Gastrocnemius medialis (tissue), 4 donors: ENCODE results near the gene ARL3. TPM values are rescaled to one million over a fixed set of nuclear protein-coding genes. Genes with fewer than 3 reads are reported as not detected.

ENCODE experiments used
- ATAC-seq, 2 donors: fragments of 150-250 bp; one replicate each; pipeline ENCODE4 v1.9.1; 2016
- DNase-seq, 2 donors: peaks; one replicate each; pipeline ENCODE4 v3.0.0-alpha.2; 2019
- H3K27ac ChIP-seq, 4 donors: fragments of 200-600 bp; sonication (generic); 1 replicate in 1 of 4; 2 replicates in 3 of 4; pipeline ENCODE4 v1.5.1; 2016 to 2018; ENCODE audit warnings: mild to moderate bottlenecking in 2 of 4, moderate library complexity in 1 of 4
- H3K27me3 ChIP-seq, 3 donors: fragments of 200-600 bp; sonication (generic) in 2 of 3; 1 replicate in 1 of 3; 2 replicates in 2 of 3; pipeline versions ENCODE4 v1.5.1 to v1.6.0; 2016 to 2019; ENCODE audit warnings: mild to moderate bottlenecking in 1 of 3, moderate library complexity in 1 of 3
- H3K36me3 ChIP-seq, 2 donors: fragments of 200-600 bp; sonication (generic) in 1 of 2; one replicate each; pipeline ENCODE4 v1.5.1; 2017 to 2018
- H3K4me1 ChIP-seq, 2 donors: fragments of 200-600 bp; sonication (generic) in 1 of 2; one replicate each; pipeline ENCODE4 v1.5.1; 2016 to 2017; ENCODE audit warnings: mild to moderate bottlenecking in 2 of 2
- H3K4me3 ChIP-seq, 4 donors: fragments of 200-600 bp; sonication (generic) in 3 of 4; 1 replicate in 1 of 4; 2 replicates in 3 of 4; pipeline ENCODE4 v1.5.1; 2016 to 2019; ENCODE audit warnings: mild to moderate bottlenecking in 2 of 4
- H3K9me3 ChIP-seq, 3 donors: fragments of 200-600 bp; sonication (generic) in 2 of 3; 1 replicate in 1 of 3; 2 replicates in 2 of 3; pipeline ENCODE4 v1.5.1; 2016 to 2019
- POLR2A ChIP-seq, 2 donors: fragments of 450-650 bp; IDR thresholded peaks; one replicate each; pipeline ENCODE4 v1.6.1; 2017; ENCODE audit warnings: antibody characterized with exemption in 2 of 2, mild to moderate bottlenecking in 2 of 2, moderate library complexity in 2 of 2
- in situ Hi-C, 4 donors: fragments of 200-750 bp; cut with MboI; loops; one replicate each; pipeline versions ENCODE4 v1.15.0 to v1.8.0; 2017; ENCODE audit warnings: low sequenced_read_pairs in 4 of 4
- intact Hi-C: fragments of 100-400 bp; cut with DNase I; formaldehyde crosslinking; loops from one replicate; pipeline ENCODE4 v1.15.1; 2023; ENCODE audit warnings: low total_unique reads
- total RNA-seq, 4 donors: library from RNA; depleted of rRNA; stranded (reverse); fragments of >200 nt; gene quantifications; one replicate each; pipeline versions ENCODE4 v1.1.0 to v1.2.3, GENCODE V29; 2016
- TF ChIP-seq, protein P1 (sequence below), 5 experiments: fragments of 450-650 bp in 3 of 5; fragments of 200-600 bp in 2 of 5; sonication (generic) in 2 of 5; IDR thresholded peaks in 4 of 5; conservative IDR thresholded peaks in 1 of 5; 1 replicate in 4 of 5; 2 replicates in 1 of 5; pipeline ENCODE4 v1.5.1; 2016 to 2019; ENCODE audit warnings: antibody characterized with exemption in 5 of 5, mild to moderate bottlenecking in 3 of 5, moderate library complexity in 3 of 5

ARL3 gene
- total RNA-seq, 4 donors from 2014 or later = 1.0 to 2.4 (median 1.5) TPM

DNA sequence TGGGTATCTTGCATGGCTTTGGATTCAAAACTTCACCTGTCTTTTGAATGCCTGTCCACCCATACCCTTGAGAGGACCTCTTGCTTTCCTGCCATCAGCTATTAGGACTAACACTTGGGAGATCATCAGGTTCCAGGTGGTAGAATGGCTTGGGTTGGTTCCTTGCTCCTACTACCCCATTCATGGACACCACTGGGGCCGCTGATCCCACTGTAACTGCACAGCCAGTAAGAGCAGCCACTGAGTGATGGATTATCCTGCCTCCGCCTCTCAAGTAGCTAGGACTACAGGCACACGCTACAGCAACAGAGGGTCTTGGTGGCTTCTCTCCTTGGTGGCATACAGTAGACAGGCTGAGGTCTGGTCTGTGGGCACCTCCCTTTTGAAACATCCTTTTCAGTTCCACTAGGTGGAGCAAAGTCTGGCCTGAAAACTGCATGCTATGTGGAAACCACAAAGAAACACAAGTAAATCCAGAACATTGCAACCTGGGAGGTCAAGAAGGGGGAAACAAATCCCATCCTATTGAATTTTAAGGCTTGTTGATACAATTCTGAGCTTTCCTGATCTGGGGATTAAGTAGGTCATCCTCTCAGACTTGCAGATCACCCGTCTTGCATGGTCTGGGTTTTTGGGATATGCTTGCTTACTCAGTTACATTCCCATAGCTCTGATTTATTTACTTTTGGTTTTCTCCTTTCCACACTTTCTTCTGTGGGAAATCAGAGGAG lies 38.9 kb upstream of the ARL3 start:
- TF ChIP-seq, protein P1, sequence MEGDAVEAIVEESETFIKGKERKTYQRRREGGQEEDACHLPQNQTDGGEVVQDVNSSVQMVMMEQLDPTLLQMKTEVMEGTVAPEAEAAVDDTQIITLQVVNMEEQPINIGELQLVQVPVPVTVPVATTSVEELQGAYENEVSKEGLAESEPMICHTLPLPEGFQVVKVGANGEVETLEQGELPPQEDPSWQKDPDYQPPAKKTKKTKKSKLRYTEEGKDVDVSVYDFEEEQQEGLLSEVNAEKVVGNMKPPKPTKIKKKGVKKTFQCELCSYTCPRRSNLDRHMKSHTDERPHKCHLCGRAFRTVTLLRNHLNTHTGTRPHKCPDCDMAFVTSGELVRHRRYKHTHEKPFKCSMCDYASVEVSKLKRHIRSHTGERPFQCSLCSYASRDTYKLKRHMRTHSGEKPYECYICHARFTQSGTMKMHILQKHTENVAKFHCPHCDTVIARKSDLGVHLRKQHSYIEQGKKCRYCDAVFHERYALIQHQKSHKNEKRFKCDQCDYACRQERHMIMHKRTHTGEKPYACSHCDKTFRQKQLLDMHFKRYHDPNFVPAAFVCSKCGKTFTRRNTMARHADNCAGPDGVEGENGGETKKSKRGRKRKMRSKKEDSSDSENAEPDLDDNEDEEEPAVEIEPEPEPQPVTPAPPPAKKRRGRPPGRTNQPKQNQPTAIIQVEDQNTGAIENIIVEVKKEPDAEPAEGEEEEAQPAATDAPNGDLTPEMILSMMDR (IDR thresholded peaks at IDR 0.05 in 4 of 5, conservative IDR thresholded peaks at IDR 0.05 in 1 of 5) = peak; percentile 44 to 66 (median 51)
- no peak for TF ChIP-seq POLR2A (IDR thresholded peaks at IDR 0.05)
- in situ Hi-C loops (no loop called here), intact Hi-C loops (loop anchor here (2.0 kb wide), 1 partner anchor 18 kb away; no protein-coding TSS in a partner anchor)
- peaks cover 29 to 30% of the 10 kb centered on the region in 2 donors for H3K4me1 ChIP-seq
- H3K27ac ChIP-seq = peak overlapping the region; percentile 74 to 81 (median 78)
- no peak overlapping the region for H3K4me3 ChIP-seq
- H3K9me3 ChIP-seq = no peaks in the 10 kb centered on the region
- no peaks in the 10 kb centered on the region for H3K27me3 ChIP-seq
- DNase-seq = peak; percentile 35 to 62
- no peaks in the 10 kb centered on the region for H3K36me3 ChIP-seq
- ATAC-seq = peak; percentile 73 to 91

- intact Hi-C loops (loop anchor here (2.0 kb wide), 1 partner anchor 18 kb away; no protein-coding TSS in a partner anchor), in situ Hi-C loops (no loop called here)
- Histone ChIP-seq H3K27ac (peak overlapping the region; percentile 74 to 81 (median 78)), H3K36me3 (no peaks in the 10 kb centered on the region), H3K4me1 (peaks cover 29% of the 10 kb centered on the region in 2 donors), H3K27me3 (no peaks in the 10 kb centered on the region), H3K4me3 (no peak overlapping the region), H3K9me3 (no peaks in the 10 kb centered on the region)
- DNase-seq = peak; percentile 25 to 66
- no peak for TF ChIP-seq POLR2A (IDR thresholded peaks at IDR 0.05)
- TF ChIP-seq, protein P1 (IDR thresholded peaks at IDR 0.05 in 4 of 5, conservative IDR thresholded peaks at IDR 0.05 in 1 of 5) = no peak
- peak; percentile 77 to 84 for ATAC-seq
These were observed 38.2 kb upstream of the ARL3 start for GRCh38 chr10:102752266-102752930.

DNA sequence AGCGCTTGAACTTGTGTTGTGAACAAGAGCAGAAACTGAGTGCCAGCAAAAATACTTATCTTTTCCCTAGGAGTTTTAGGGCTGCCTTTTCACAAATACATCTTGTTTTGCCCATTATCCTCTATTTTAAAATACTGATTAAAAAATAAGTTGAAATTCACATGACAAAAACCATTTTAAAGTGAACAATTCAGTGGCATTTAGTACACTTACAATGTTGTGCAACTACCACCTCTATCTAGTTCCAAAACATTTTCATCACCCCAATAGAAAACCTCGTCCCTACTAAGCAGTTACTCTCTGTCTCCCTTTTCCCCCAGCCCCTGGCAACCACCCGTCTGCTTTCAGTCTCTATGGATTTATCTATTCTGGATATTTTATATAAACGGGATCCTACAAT lies 31.0 kb upstream of the ARL3 start:
- Histone ChIP-seq H3K9me3 (no peaks in the 10 kb centered on the region), H3K36me3 (no peaks in the 10 kb centered on the region), H3K4me3 (peak overlapping the region; percentile 85 to 99 (median 98)), H3K27ac (peak overlapping the region; percentile 94 to 98 (median 96)), H3K4me1 (peaks cover 16 to 30% of the 10 kb centered on the region in 2 donors), H3K27me3 (no peaks in the 10 kb centered on the region)
- no peak for ATAC-seq
- DNase-seq = no peak
- in situ Hi-C loops (loop anchor here (10.0 to 25.0 kb wide), 4 partner anchors 60 to 492 kb away; partner anchors contain the start of gene RPEL1 (in 2 of the 4)), intact Hi-C loops (no loop called here)
- TF ChIP-seq, protein P1 (IDR thresholded peaks at IDR 0.05 in 4 of 5, conservative IDR thresholded peaks at IDR 0.05 in 1 of 5) = no peak

DNA sequence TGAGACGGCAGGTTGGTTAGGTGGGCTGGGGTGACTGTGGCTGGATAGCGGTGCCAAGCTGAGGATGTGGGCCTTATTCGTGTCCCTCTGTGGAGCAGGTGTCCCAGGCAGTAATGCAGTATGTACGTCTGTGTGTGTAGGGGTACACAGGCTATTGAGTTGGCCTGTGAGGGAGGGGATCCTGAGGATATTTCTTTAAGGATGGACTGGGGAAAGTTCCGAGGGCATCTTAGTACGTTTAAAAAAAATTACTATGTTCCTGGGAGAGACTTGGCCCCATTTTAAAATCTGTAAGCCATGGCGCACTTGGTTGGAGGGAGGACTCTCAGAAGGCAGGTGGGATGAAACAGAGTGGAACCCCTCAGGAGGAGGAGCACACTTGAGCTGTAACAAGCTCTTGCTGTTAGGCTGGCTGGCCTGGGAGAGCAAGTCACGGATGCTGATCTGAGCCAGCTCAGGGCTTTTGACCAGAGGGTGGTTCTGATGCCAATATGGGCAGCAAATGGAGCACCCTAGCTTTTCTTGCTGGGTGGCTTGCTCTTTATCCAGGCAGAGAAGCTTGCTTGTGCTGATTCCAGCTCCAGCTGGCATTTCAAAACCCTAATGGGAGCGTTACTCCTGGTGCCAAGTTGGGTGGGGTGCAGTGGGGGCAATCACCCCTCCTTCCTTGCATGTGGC lies 30.3 kb upstream of the ARL3 start:
- in situ Hi-C loops = loop anchor here (10.0 to 25.0 kb wide), 4 partner anchors 60 to 493 kb away; partner anchors contain the start of gene RPEL1 (in 2 of the 4)
- no peak for TF ChIP-seq POLR2A (IDR thresholded peaks at IDR 0.05)
- TF ChIP-seq, protein P1 (IDR thresholded peaks at IDR 0.05 in 4 of 5, conservative IDR thresholded peaks at IDR 0.05 in 1 of 5) = no peak
- intact Hi-C loops = loop anchor here (5.0 kb wide), 1 partner anchor 108 kb away; the partner anchor contains the start of gene BORCS7
- no peaks in the 10 kb centered on the region for H3K27me3 ChIP-seq
- H3K27ac ChIP-seq = peak overlapping the region; percentile 94 to 98 (median 96)
- no peaks in the 10 kb centered on the region for H3K36me3 ChIP-seq
- H3K4me1 ChIP-seq = peaks cover 16 to 27% of the 10 kb centered on the region in 2 donors
- peak overlapping the region; percentile 85 to 99 (median 98) for H3K4me3 ChIP-seq
- ATAC-seq = peak; percentile 30 to 34
- DNase-seq = peak in 1 of 2 donors; percentile 68
- no peaks in the 10 kb centered on the region for H3K9me3 ChIP-seq
